GM12873 (cell line): ENCODE data around the gene TPP2.

Experiments
- TF ChIP-seq, protein P1 (sequence below): IDR thresholded peaks from 2 replicates; pipeline ENCODE4 v1.5.1; 2012; ENCODE audit warnings: low read depth, mild to moderate bottlenecking, moderate library complexity, low read length, control low read depth; ENCODE audit not compliant: insufficient read depth; ENCODE audit errors: missing control alignments

Gene TPP2

DNA sequence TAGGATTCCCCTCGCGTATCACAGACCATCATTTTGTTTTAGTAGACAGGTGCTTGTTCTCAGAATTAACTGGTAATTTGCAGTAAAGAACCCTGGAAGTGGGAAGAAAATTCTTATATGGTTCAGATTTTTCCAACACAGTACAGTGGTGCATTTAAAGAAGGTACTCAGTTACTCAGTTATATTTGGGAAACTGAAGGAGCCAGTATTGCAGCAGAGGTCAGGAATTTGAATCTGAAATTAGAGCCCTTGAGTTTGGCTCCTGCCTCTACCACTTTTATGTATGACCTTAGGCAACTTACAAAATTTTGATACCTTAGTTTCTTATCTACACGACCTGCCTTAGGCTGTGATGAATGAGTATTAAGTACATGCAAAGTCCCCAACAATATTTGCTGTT is 78.3 kb downstream of the TPP2 start:
- TF ChIP-seq, protein P1, sequence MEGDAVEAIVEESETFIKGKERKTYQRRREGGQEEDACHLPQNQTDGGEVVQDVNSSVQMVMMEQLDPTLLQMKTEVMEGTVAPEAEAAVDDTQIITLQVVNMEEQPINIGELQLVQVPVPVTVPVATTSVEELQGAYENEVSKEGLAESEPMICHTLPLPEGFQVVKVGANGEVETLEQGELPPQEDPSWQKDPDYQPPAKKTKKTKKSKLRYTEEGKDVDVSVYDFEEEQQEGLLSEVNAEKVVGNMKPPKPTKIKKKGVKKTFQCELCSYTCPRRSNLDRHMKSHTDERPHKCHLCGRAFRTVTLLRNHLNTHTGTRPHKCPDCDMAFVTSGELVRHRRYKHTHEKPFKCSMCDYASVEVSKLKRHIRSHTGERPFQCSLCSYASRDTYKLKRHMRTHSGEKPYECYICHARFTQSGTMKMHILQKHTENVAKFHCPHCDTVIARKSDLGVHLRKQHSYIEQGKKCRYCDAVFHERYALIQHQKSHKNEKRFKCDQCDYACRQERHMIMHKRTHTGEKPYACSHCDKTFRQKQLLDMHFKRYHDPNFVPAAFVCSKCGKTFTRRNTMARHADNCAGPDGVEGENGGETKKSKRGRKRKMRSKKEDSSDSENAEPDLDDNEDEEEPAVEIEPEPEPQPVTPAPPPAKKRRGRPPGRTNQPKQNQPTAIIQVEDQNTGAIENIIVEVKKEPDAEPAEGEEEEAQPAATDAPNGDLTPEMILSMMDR, result no peak

DNA sequence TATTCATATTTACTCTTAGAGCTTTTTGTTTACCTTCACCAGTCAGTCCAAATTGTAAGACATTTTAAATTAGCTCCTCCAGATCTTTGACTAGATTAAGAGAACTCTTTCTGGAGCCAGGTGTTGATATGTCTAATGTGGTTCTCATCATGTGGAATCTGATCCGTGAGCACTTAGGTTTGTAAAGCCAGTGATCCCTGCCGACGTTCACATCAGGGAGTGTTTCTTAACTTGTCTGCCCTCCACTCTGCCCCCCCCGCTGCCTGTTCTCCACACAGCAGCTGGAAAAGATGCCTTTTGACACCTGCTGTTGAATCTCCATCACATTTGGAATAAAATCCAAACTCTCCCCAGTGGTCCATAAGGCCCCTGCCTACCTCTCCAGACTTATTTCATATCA is 80.3 kb downstream of the TPP2 start:
- TF ChIP-seq, protein P1, result no peak

DNA sequence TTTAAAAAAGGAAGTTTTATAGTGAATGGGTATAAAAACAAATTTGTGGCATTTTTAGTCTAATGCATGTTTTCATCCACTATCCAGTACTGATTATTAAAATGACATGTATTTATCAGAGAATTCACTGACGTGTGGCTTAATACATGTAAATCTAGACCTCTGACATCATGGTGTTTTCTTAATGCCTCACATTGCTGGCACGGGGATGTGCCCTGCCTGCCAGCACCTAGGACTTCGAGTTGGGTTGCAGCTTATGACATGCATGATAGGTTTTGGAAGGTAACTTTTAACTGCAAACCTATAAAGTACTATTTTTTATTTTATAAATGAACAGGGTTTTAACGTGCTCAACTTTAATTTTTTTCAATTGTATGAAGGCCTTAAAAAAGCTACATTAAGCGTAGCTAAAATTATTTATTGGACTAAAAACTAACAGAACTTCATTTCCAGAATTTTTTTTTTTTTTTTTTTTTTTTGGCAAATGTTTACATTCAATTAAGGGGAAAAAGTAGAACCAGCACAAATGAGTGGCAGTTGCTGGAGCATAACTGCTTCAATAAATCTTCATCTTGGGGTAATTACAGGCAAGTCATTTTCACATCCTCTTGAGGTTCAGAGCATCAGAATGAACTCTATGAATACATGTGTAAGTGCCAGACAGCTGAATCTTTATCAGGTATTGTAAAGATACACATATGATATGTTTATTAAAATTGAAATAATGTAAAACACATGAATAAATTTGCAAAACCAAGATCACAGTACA is 81.7 kb downstream of the TPP2 start:
- TF ChIP-seq, protein P1, result no peak

DNA sequence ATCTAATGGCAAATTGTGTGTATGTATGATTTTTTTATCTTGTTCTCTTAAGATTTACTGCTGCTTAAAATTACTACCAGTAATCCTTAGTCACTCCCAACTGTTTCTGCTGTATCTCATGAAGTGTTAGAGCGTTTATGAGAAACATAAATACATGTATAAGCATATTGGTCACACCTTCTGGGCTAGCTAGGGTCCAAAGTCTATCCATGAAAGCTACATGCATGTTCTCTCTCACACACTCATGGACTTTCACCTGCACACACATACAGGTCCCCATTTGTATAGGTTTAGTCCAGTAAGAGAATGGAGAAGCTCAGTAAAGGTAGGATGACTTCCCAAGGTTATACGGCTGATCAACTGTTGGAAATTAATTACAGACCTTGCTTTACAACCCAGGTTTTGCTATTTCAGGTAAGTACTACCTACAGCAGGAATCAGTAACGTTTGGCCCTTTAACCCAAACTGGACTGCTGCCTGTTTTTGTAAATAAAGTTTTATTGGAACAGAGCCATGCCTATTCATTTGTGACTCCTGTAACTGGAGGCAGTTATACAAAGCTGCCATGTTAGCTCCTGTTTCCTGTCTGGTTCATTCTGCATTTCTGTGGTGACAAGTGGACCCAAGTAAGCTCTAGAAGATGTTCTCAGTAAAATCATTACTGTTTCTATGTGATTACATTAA is 82.8 kb downstream of the TPP2 start:
- TF ChIP-seq, protein P1, result no peak

DNA sequence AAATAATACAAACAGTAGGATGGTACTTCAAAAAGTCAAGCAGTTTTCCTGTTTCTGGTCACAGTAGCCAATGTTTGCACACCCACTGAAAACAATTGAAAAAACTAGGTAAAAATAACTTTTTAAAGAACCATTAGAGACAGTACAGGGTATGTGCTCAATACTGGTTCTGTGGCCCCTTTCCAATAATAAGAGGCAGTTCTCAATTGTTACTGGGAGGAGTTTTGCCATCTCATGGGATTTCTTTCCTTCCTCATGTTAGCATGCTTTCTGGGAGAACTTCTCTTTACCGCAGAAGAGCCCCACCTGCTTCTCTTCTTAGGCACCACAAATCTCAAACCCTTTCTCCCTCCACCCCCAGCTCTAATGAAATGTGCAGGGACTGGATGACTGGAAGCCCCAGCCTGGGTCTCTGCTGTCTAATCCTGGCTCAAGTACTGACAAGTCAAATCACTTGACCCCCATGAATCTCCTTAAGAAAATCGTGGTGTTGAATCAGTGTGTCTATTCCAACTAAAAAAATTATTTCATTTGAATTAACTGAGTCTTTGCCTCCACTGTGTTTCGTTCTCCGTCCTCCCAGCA is 83.4 kb downstream of the TPP2 start:
- TF ChIP-seq, protein P1, result no peak

DNA sequence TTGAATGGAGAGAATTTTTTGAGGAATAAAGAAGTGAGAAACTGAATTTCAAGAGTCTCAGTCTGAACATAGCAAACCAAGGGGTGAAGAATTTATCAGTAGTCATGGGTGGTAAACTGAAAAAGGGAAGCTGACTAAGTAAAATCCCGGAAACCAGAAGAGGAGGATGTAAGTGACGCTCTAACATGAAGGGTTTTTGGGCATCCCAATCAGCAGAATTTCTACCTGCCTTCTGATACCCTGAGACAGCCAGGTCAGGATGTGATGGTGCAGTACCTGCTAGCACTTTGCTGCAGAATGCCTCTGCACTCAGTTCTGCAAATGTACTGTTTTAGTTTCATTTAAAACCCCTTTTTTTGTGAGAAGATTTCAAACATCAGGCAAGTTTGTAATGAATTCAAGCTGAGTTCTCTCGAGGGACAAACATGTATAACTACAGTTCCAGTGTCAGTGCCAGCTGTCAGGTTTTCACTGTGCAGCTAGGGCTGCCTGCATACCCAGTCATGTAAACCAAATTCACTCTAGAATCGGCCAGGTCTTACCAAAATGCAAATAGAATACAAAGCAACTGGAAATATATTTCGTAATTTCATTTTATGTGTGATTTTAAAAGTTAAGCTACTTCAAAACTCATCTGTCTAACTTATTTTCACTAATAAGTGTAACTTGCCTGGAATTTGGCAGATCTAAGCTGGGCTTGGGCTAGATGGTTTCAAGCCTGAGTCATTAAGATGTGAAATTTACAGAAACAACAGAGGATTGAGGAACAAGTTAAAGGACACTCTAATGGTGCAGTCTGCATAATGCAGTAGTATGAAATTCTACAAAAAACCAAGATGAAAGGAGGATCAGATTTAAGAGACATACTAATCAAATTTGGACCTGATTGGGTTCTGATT is 84.3 kb downstream of the TPP2 start:
- TF ChIP-seq, protein P1, result no peak
